ENCODE data around the gene IL23R. TPM values are rescaled to one million over a fixed set of nuclear protein-coding genes. Genes with fewer than 3 reads are reported as not detected.

IL23R gene
- total RNA-seq, 1 donor from 2014 or later: not detected

GRCh38 chr1:67307251-67308060 is 141.2 kb downstream of the IL23R start, which contains the start of gene IL12RB2:
IL12RB2 (plus strand) TSS chr1:67307873; CDS start chr1:67320369, 12,496 bp downstream.
- H3K4me1 ChIP-seq (ENCODE audit: insufficient read depth, low read length): no peaks in the 10 kb centered on the region
- peak within 1 kb of the TSS; percentile 79 for H2AFZ ChIP-seq (ENCODE audit: low read depth, low read length)
- H3K9me3 Mint-ChIP-seq (ENCODE audit: unreplicated experiment): peaks cover 2% of the 10 kb centered on the region
- TF ChIP-seq EZH2 (IDR thresholded peaks at IDR 0.05; ENCODE audit: insufficient read depth, low read length): peak; percentile 44
- no peak for TF ChIP-seq CTCF (IDR thresholded peaks at IDR 0.05; ENCODE audit: insufficient read depth, low read depth, low read length)
- H3K9ac ChIP-seq (ENCODE audit: low read length): peak within 1 kb of the TSS; percentile 30
- no peaks in the 10 kb centered on the region for H4K20me1 ChIP-seq (ENCODE audit: insufficient read depth, low read length)
- peak within 1 kb of the TSS; percentile 80 for H3K4me3 Mint-ChIP-seq (ENCODE audit: unreplicated experiment)
- peak within 1 kb of the TSS; percentile 51 for H3K4me3 ChIP-seq (ENCODE audit: insufficient read depth, low read depth, low read length)
- DNase-seq (ENCODE audit: low read depth) (no peak), FAIRE-seq (no peak)
- H3K27me3 ChIP-seq (ENCODE audit: insufficient read depth, low read length): peaks cover 13% of the 10 kb centered on the region
- H3K27ac ChIP-seq (ENCODE audit: low read depth, low read length): no peak within 1 kb of the TSS
- H3K4me1 Mint-ChIP-seq (ENCODE audit: low read depth, unreplicated experiment): no peaks in the 10 kb centered on the region
- no peaks in the 10 kb centered on the region for H3K36me3 Mint-ChIP-seq (ENCODE audit: low read depth, unreplicated experiment)
- H3K4me2 ChIP-seq (ENCODE audit: low read length): peak within 1 kb of the TSS; percentile 87
- peaks cover 22% of the 10 kb centered on the region for H3K27me3 Mint-ChIP-seq (ENCODE audit: low read depth, unreplicated experiment)
- H3K9me3 ChIP-seq (ENCODE audit: insufficient read depth, low read depth, low read length): no peaks in the 10 kb centered on the region
- H3K79me2 ChIP-seq (ENCODE audit: insufficient read depth, low read length): no peaks in the 10 kb centered on the region
- no peak within 1 kb of the TSS for H3K27ac Mint-ChIP-seq (ENCODE audit: unreplicated experiment)
- H3K36me3 ChIP-seq (ENCODE audit: insufficient read depth, low read length): no peaks in the 10 kb centered on the region

GRCh38 chr1:67308136-67308535 is 141.9 kb downstream of the IL23R start:
- H3K9me3 ChIP-seq (ENCODE audit: insufficient read depth, low read depth, low read length): no peaks in the 10 kb centered on the region
- H3K4me1 ChIP-seq (ENCODE audit: insufficient read depth, low read length): no peaks in the 10 kb centered on the region
- peaks cover 2% of the 10 kb centered on the region for H3K9me3 Mint-ChIP-seq (ENCODE audit: unreplicated experiment)
- H3K4me2 ChIP-seq (ENCODE audit: low read length): peak overlapping the region; percentile 87
- no peak for FAIRE-seq
- H3K27me3 ChIP-seq (ENCODE audit: insufficient read depth, low read length): peaks cover 13% of the 10 kb centered on the region
- H3K36me3 ChIP-seq (ENCODE audit: insufficient read depth, low read length): no peaks in the 10 kb centered on the region
- no peak overlapping the region for H3K9ac ChIP-seq (ENCODE audit: low read length)
- no peak overlapping the region for H3K27ac Mint-ChIP-seq (ENCODE audit: unreplicated experiment)
- no peaks in the 10 kb centered on the region for H3K36me3 Mint-ChIP-seq (ENCODE audit: low read depth, unreplicated experiment)
- H3K4me1 Mint-ChIP-seq (ENCODE audit: low read depth, unreplicated experiment): no peaks in the 10 kb centered on the region
- TF ChIP-seq CTCF (IDR thresholded peaks at IDR 0.05; ENCODE audit: insufficient read depth, low read depth, low read length) (no peak), EZH2 (IDR thresholded peaks at IDR 0.05; ENCODE audit: insufficient read depth, low read length) (no peak)
- no peak for DNase-seq (ENCODE audit: low read depth)
- no peak overlapping the region for H3K4me3 ChIP-seq (ENCODE audit: insufficient read depth, low read depth, low read length)
- peaks cover 22% of the 10 kb centered on the region for H3K27me3 Mint-ChIP-seq (ENCODE audit: low read depth, unreplicated experiment)
- peak overlapping the region; percentile 80 for H3K4me3 Mint-ChIP-seq (ENCODE audit: unreplicated experiment)
- no peak overlapping the region for H3K27ac ChIP-seq (ENCODE audit: low read depth, low read length)
- no peaks in the 10 kb centered on the region for H3K79me2 ChIP-seq (ENCODE audit: insufficient read depth, low read length)
- no peaks in the 10 kb centered on the region for H4K20me1 ChIP-seq (ENCODE audit: insufficient read depth, low read length)
- peak overlapping the region; percentile 10 for H2AFZ ChIP-seq (ENCODE audit: low read depth, low read length)

Other genes starting within 250 kb of the IL23R start
- 6.9 and 7.7 TPM in 2 replicates for gene DNAI4, start 241.6 kb upstream of the IL23R start, total RNA-seq
- gene MIER1, start 241.5 kb upstream of the IL23R start, total RNA-seq: 31.5 and 40.2 TPM in 2 replicates
- gene SLC35D1, start 112.3 kb upstream of the IL23R start, total RNA-seq: 12.7 and 13.1 TPM in 2 replicates
- gene C1orf141, start 31.5 kb upstream of the IL23R start, total RNA-seq: not detected in 2 replicates
- 0.11 TPM in 1 of 2 replicates, not detected in the other for gene IL12RB2, start 141.4 kb downstream of the IL23R start, total RNA-seq